Mesendoderm (in vitro differentiated cells): ENCODE data around the gene OTUD6A.

Source experiments
- small RNA-seq: library from polyadenylated mRNA; stranded (forward); fragments of <200 nt; extraction: miRNeasy Mini kit (QIAGEN cat#:217004); gene quantifications from one replicate; pipeline ENCODE3, GENCODE V24; 2013; ENCODE audit not compliant: insufficient read depth

Gene OTUD6A

Small RNA genes lying within 50 kb of the gene (small RNA-seq; reads per million reads assigned to genes)
- 49.8 reads per million, percentile 94 among the genes with 10 or more reads in this experiment for gene MIR676
